GM18520 (cell line): ENCODE results near the gene IGFL3.

Experiments
- ATAC-seq: cut with Tn5 transposase; IDR thresholded peaks from one replicate; pipeline ENCODE4 v1.9.1; 2021; ENCODE audit not compliant: unreplicated experiment

The IGFL3 gene

DNA sequence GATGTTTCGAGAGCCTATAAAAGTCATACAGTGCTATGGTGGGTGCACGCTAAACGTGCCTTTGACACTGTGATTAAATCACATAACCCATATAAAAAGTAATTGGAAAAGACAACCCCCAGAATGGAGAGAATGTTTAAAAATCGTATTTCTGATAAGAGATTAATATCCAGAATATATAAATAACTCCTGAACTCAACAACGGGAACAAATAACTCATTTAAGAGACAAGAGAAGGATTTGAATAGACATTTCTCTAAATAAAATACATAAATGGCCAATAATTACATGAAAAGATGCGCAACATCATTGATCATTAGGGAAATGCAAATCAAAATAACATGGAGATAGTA is 46.7 kb downstream of the IGFL3 start:
- no peak for ATAC-seq

DNA sequence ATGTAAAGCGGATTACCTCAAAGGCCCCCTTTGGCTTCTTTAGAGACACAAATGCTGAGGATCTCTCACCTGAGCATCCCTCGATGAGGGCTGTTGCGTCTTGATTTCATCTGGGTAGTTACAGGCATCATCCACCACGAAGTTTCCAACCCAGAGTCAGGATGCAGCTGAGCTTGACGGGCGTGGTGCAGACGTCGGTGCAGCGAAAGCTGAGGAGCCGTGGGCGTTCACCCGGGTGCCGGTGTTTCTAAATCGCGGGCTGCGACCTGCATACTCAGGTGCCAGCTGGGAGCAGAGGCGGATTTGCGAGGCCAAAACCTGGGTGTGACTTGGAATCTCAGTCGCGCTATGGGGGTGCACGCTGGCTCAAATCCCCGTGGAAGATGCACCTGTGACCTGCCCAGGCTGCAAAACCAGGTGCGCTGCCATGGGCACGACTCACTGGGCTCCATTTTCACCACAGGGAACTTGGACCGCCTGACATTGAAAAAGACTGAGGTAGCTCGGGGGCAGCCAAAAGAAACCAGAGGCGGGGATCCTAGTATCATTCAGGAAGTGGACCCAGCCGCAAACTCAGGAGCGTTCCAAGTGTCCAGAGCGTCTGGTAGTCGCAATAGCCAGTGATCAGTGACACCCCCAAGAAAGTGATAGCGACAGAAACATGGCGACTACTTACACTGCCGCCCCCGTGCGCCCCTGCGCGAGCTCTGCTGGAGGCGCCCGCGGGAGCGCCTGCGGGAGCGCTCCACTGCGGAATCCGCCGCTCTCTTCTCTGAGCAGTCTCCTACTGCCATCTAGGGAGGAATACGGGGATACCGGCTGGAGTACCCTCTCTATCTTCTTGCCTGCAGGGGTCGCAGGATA is 47.3 kb downstream of the IGFL3 start:
- no peak for ATAC-seq

- no peak for ATAC-seq
These were observed 48.2 kb downstream of the IGFL3 start for GRCh38 chr19:46076031-46076880.

DNA sequence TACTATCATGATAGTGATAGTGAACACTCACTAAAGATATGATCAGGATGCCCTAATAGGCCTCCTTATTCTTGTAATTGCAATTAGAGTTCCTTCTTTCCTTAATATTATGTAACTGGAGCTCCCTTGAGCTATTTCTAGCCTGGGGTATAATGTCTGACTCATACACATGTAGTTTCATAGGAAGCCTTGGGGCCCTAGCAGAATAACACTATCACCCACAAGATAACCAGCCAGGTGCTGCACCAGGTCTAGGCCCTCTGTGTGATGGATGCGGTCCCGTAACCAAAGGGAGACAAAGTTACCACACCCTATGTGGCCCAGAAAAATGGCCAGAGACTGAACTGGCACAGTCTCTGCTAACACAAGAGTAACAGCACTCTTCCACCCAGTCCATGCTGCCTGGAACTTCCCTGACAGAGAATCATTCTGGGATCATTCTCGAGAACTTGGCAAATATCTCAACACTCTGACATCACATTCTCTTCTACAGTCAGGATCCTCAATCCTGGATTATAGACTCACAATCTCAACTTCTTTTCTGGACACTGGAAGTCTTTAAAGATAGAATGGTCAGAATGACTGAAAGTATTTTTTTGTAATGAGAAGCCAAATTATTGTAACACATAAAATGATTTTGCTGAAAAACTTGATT is 51.1 kb downstream of the IGFL3 start:
- no peak for ATAC-seq
